Kidney (tissue), 14 donors: ENCODE measurements around the gene ANKRD29. TPM values are rescaled to one million over a fixed set of nuclear protein-coding genes. Genes with fewer than 3 reads are reported as not detected.

Experiments used
- DNase-seq, 5 donors: peaks; one replicate each; pipeline ENCODE4 v3.0.0-alpha.2; 2013 to 2020
- FAIRE-seq: peaks from 2 replicates; lab custom pipeline; 2012; peaks lifted over from hg19 to GRCh38; lab: Jason Lieb, UNC
- H3K27ac ChIP-seq, 2 donors: one replicate each; pipeline ENCODE4 v1.7.0; 2013; ENCODE audit warnings: low read depth in 2 of 2, low read length in 2 of 2, inconsistent platforms in 1 of 2
- H3K27me3 ChIP-seq: one replicate; pipeline ENCODE4 v1.7.1; 2013; ENCODE audit warnings: low read length, inconsistent platforms; ENCODE audit not compliant: control insufficient read depth, insufficient read depth
- H3K36me3 ChIP-seq, 3 donors: one replicate each; pipeline versions ENCODE4 v1.7.0 to v1.7.1; 2013; ENCODE audit warnings: low read length in 3 of 3, control low read depth in 1 of 3, inconsistent platforms in 1 of 3; ENCODE audit not compliant: insufficient read depth in 3 of 3, control insufficient read depth in 2 of 3
- H3K4me1 ChIP-seq, 3 donors: one replicate each; pipeline versions ENCODE4 v1.7.0 to v1.7.1; 2013; ENCODE audit warnings: low read length in 3 of 3, inconsistent platforms in 1 of 3, low read depth in 1 of 3; ENCODE audit not compliant: control insufficient read depth in 2 of 3, insufficient read depth in 2 of 3
- H3K4me3 ChIP-seq, 3 donors: one replicate each; pipeline versions ENCODE4 v1.7.0 to v1.8.1; 2013; ENCODE audit warnings: low read length in 3 of 3, control low read depth in 1 of 3, inconsistent platforms in 1 of 3
- H3K9ac ChIP-seq, 3 donors: one replicate each; pipeline versions ENCODE4 v1.7.0 to v1.7.1; 2013; ENCODE audit warnings: low read length in 3 of 3, control low read depth in 1 of 3, inconsistent platforms in 1 of 3
- H3K9me3 ChIP-seq, 3 donors: one replicate each; pipeline versions ENCODE4 v1.7.0 to v1.7.1; 2013; ENCODE audit warnings: low read length in 3 of 3, control low read depth in 1 of 3, inconsistent platforms in 1 of 3; ENCODE audit not compliant: control insufficient read depth in 2 of 3, insufficient read depth in 1 of 3
- CTCF ChIP-seq: IDR thresholded peaks from 3 replicates; pipeline ENCODE4 v1.5.1; 2012; ENCODE audit warnings: mild to moderate bottlenecking, moderate library complexity, borderline replicate concordance; ENCODE audit not compliant: insufficient read depth; ENCODE audit errors: extremely low read depth
- intact Hi-C: fragments of 100-400 bp; cut with DNase I; formaldehyde crosslinking; loops from one replicate; pipeline ENCODE4 v1.11.1; 2022
- polyA plus RNA-seq: library from polyadenylated mRNA; stranded (reverse); fragments of 350-450 nt; fragmentation: Illumina TruSeq; extraction: RNeasy Lipid Tissue Mini Kit (QIAGEN cat#74804); gene quantifications from one replicate; pipeline ENCODE4 v1.2.3, GENCODE V29; 2014; ENCODE audit warnings: low read depth, low replicate concordance; ENCODE audit not compliant: insufficient read depth
- total RNA-seq: library from RNA; stranded (reverse); fragmentation: NEBNext Ultra II Directional; extraction: Animal tissue kit (Norgen Biotek cat#: 25700); gene quantifications from one replicate; pipeline ENCODE4 v1.2.1, GENCODE V29; 2021
- donor health status: control.
- donor health status: control.
- donor health status: control.
- donor health status: control.
- donor health status: control.
- donor health status: DM: yes; HTN: yes; CAD: no.
- donor health status: Normal renal cell carcinoma (clear cell type).

The ANKRD29 gene
- total and polyA plus RNA-seq, 2 donors from 2014 or later: 4.9 to 5.2 TPM

- intact Hi-C loops: no loop called here
- no peak for TF ChIP-seq CTCF
- Histone ChIP-seq H3K27ac (peak overlapping the region; percentile 48 to 49), H3K9me3 (no peaks in the 10 kb centered on the region), H3K36me3 (no peaks in the 10 kb centered on the region), H3K27me3 (peaks cover 9% of the 10 kb centered on the region), H3K4me3 (peak overlapping the region; percentile 33 to 58 (median 36)), H3K9ac (no peak overlapping the region), H3K4me1 (peaks cover 0 to 11% (median 5%) of the 10 kb centered on the region in 3 donors)
- DNase-seq (peak in 4 of 5 donors; percentile 51 to 74 (median 56)), FAIRE-seq (no peak)
Observed at GRCh38 chr18:23619388-23619881, 43.3 kb downstream of the ANKRD29 start.

GRCh38 chr18:23618862-23619387 lies 43.8 kb downstream of the ANKRD29 start:
- no peak for TF ChIP-seq CTCF

DNA sequence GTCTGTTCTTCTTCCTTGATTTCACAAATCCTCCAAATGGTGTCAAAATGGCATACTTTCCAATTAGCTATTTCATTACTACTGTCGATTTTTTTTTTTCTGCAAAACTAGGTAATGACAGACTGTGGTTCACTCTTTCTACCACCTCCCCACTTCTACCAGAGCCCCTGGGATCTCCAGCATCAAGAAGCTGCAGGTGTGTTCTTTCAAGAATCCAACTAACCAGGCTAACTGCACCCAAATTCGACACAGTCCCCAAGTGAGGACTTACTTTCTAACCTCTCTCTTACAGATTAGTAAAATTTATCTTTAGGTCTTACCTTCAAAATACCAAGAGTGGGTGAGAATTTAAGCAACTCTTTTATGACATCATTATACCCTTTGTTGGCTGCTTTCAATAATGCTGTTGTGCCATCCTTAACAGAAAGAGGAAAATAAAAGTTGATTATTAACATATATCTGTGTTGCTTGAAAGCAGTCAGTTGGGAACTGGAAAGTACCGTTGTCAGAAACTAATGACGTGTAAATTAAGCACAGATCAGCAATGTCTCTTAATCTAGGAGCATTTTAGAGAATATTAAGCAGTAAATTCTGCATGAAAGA lies 45.2 kb downstream of the ANKRD29 start:
- Histone ChIP-seq H3K4me3 (no peak overlapping the region), H3K9ac (no peak overlapping the region), H3K9me3 (no peaks in the 10 kb centered on the region), H3K36me3 (no peaks in the 10 kb centered on the region), H3K27ac (peak overlapping the region; percentile 18 to 77), H3K4me1 (peaks cover 0 to 11% (median 5%) of the 10 kb centered on the region in 3 donors), H3K27me3 (peaks cover 9% of the 10 kb centered on the region)
- FAIRE-seq (no peak), DNase-seq (peak in 1 of 5 donors; percentile 19)
- TF ChIP-seq CTCF: no peak
- intact Hi-C loops: no loop called here

More at GRCh38 chr18:23618862-23619387, 43.8 kb downstream of the ANKRD29 start:
- Histone ChIP-seq H3K4me1 (peaks cover 0 to 11% (median 5%) of the 10 kb centered on the region in 3 donors), H3K9ac (no peak overlapping the region), H3K9me3 (no peaks in the 10 kb centered on the region), H3K27ac (peak overlapping the region; percentile 48 to 49), H3K4me3 (peak overlapping the region; percentile 33 to 58 (median 36)), H3K36me3 (no peaks in the 10 kb centered on the region), H3K27me3 (peaks cover 9% of the 10 kb centered on the region)
- no peak for FAIRE-seq
- DNase-seq: peak in 2 of 5 donors; percentile 33 to 43
- intact Hi-C loops: no loop called here
